ENCODE results near the gene ANTXR1. TPM values are rescaled to one million over a fixed set of nuclear protein-coding genes. Genes with fewer than 3 reads are reported as not detected.

The ANTXR1 gene
- total RNA-seq, 4 donors from 2014 or later = 52.8 to 116 (median 98.9) TPM

DNA sequence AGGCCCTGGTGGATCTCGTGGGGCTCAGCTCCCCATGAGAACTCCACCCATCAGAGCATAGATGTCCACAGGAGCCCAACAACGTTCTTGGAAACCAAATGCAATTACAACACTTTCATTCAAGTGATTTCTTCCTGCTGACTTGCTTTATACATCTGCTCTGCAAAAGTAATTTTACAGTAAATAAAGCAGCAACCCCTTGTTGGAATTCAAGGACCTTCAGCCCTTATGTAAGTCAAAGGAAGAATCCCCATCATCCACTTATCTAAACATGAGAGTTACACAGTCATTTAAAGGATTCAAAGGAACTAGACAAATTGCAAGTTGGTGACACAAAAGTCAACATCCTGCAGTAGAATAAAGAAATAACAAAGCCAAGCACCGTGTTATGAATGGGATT is 17.1 kb upstream of the ANTXR1 start:
- H3K4me3 ChIP-seq = no peak overlapping the region
- TF ChIP-seq EP300 (IDR thresholded peaks at IDR 0.05) = no peak
- TF ChIP-seq, protein P1, sequence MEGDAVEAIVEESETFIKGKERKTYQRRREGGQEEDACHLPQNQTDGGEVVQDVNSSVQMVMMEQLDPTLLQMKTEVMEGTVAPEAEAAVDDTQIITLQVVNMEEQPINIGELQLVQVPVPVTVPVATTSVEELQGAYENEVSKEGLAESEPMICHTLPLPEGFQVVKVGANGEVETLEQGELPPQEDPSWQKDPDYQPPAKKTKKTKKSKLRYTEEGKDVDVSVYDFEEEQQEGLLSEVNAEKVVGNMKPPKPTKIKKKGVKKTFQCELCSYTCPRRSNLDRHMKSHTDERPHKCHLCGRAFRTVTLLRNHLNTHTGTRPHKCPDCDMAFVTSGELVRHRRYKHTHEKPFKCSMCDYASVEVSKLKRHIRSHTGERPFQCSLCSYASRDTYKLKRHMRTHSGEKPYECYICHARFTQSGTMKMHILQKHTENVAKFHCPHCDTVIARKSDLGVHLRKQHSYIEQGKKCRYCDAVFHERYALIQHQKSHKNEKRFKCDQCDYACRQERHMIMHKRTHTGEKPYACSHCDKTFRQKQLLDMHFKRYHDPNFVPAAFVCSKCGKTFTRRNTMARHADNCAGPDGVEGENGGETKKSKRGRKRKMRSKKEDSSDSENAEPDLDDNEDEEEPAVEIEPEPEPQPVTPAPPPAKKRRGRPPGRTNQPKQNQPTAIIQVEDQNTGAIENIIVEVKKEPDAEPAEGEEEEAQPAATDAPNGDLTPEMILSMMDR (IDR thresholded peaks at IDR 0.05) = no peak
- TF ChIP-seq POLR2AphosphoS5 (IDR thresholded peaks at IDR 0.05) = no peak
- TF ChIP-seq POLR2A (IDR thresholded peaks at IDR 0.05) = no peak
- H3K36me3 ChIP-seq = no peaks in the 10 kb centered on the region
- no peaks in the 10 kb centered on the region for H3K27me3 ChIP-seq
- 17 to 55% methylated on average over 1 to 3 of the region's 3 CpGs for WGBS, 2 donors (ENCODE audit: low coverage in 1 of 2)
- H3K27ac ChIP-seq = no peak overlapping the region
- peaks cover 0 to 3% (median 0%) of the 10 kb centered on the region in 3 donors for H3K4me1 ChIP-seq
- no peak for ATAC-seq
- H3K9me3 ChIP-seq = no peaks in the 10 kb centered on the region

DNA sequence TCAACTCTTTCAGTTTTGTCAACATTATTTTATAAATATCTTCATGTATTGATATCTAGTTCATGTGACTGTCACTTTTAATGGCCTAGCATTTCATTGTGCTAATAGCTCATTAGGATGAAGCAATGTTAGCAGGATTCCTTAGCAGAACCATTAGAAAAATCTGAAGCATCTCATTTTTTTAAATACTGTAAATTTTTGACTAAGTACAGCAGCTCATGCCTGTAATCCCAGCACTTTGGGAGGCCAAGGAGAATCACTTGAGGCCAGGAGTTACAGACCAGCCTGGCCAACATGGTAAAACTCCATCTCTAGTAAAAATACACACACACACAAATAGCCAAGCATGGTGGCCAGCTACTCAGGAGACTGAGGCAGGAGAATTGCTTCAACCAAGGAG is 15.6 kb upstream of the ANTXR1 start:
- no peaks in the 10 kb centered on the region for H3K27me3 ChIP-seq
- H3K4me1 ChIP-seq = peaks cover 0 to 3% (median 0%) of the 10 kb centered on the region in 3 donors
- ATAC-seq = no peak
- no peak overlapping the region for H3K27ac ChIP-seq
- peaks cover 0 to 7% (median 0%) of the 10 kb centered on the region in 3 donors for H3K9me3 ChIP-seq
- H3K36me3 ChIP-seq = no peaks in the 10 kb centered on the region
- no peak overlapping the region for H3K4me3 ChIP-seq
- no peak for TF ChIP-seq POLR2A (IDR thresholded peaks at IDR 0.05)
- TF ChIP-seq, protein P1 (IDR thresholded peaks at IDR 0.05) = no peak
- TF ChIP-seq POLR2AphosphoS5 (IDR thresholded peaks at IDR 0.05) = no peak
- no peak for TF ChIP-seq EP300 (IDR thresholded peaks at IDR 0.05)

DNA sequence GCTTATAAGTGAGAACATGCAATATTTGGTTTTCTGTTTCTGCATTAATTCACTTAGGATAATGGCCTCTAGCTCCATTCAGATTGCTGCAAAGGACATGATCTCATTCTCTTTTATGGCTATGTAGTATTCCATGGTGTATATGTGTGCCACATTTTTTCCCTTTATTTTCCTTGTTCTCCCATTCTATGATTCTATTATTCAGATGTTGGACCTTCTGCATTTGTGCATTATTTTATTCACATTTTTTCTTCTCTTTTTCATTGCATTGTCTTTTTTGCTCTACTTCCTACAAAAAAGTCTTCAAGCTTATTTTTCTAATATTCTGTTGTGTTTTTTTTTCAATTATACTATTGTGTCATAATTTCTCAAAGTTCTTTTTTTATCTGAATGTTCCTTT is 11.1 kb upstream of the ANTXR1 start:
- no peaks in the 10 kb centered on the region for H3K27me3 ChIP-seq
- H3K4me1 ChIP-seq = no peaks in the 10 kb centered on the region
- no peak for ATAC-seq
- H3K27ac ChIP-seq = no peak overlapping the region
- TF ChIP-seq, protein P1 (IDR thresholded peaks at IDR 0.05) = no peak
- TF ChIP-seq POLR2A (IDR thresholded peaks at IDR 0.05) (no peak), EP300 (IDR thresholded peaks at IDR 0.05) (no peak), POLR2AphosphoS5 (IDR thresholded peaks at IDR 0.05) (no peak)
- no peak overlapping the region for H3K4me3 ChIP-seq
- peaks cover 0 to 7% (median 0%) of the 10 kb centered on the region in 3 donors for H3K9me3 ChIP-seq
- H3K36me3 ChIP-seq = no peaks in the 10 kb centered on the region

DNA sequence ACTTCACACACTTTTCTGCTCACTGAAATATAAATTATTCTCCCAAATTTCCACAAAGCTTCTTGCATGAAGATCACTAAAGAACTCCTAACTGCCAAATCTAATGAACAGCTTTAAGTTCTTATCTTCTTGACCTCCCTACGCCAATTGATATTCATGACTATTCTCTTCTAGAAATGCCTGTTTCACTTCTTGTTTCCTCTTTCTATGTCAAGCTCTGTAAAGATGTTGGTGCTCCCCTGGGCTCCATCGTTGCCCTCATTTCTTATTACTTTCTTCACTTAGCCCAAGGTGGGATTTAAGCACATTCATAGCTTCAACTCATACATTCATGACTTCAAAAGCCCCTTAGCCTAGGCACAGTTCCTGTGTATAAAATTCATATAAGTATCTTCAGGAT is 9.2 kb upstream of the ANTXR1 start:
- Histone ChIP-seq H3K4me3 (no peak overlapping the region), H3K27ac (no peak overlapping the region), H3K36me3 (no peaks in the 10 kb centered on the region), H3K9me3 (peaks cover 0 to 7% (median 0%) of the 10 kb centered on the region in 3 donors), H3K4me1 (peaks cover 0 to 3% (median 0%) of the 10 kb centered on the region in 3 donors), H3K27me3 (no peaks in the 10 kb centered on the region)
- 82 to 87% methylated on average over 2 of the region's 2 CpGs for WGBS, 2 donors (ENCODE audit: low coverage in 1 of 2)
- ATAC-seq = no peak
- TF ChIP-seq EP300 (IDR thresholded peaks at IDR 0.05) (no peak), POLR2A (IDR thresholded peaks at IDR 0.05) (no peak), POLR2AphosphoS5 (IDR thresholded peaks at IDR 0.05) (no peak)
- TF ChIP-seq, protein P1 (IDR thresholded peaks at IDR 0.05) = no peak

DNA sequence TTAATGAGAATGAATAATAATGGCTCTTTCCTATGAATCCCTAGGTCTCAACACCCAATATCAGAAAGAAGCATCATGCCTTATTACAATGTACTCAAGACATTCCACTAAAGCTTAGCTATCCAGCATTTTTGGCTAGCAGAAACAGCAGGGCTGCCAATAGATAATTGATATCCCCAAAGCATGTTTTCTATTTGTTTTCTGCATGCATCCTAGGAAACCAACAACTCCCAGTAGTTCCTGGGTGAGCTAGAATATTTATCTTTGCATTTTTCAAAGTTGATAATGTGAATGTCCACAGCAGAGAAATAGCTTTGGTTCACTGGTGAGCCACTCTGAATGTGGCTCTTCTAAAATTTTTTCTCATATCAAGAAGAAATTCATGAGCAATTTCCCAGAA is 5.8 kb upstream of the ANTXR1 start:
- Histone ChIP-seq H3K4me3 (no peak overlapping the region), H3K27ac (no peak overlapping the region), H3K9me3 (no peaks in the 10 kb centered on the region), H3K4me1 (peaks cover 0 to 4% (median 0%) of the 10 kb centered on the region in 3 donors), H3K36me3 (no peaks in the 10 kb centered on the region), H3K27me3 (no peaks in the 10 kb centered on the region)
- TF ChIP-seq, protein P1 (IDR thresholded peaks at IDR 0.05) = no peak
- no peak for TF ChIP-seq EP300 (IDR thresholded peaks at IDR 0.05)
- TF ChIP-seq POLR2A (IDR thresholded peaks at IDR 0.05) = no peak
- no peak for TF ChIP-seq POLR2AphosphoS5 (IDR thresholded peaks at IDR 0.05)
- no peak for ATAC-seq

All from gastroesophageal sphincter (tissue), 4 donors.